Neural cell (in vitro differentiated cells): ENCODE data around the gene NTN4. TPM values are rescaled to one million over a fixed set of nuclear protein-coding genes. Genes with fewer than 3 reads are reported as not detected.
"Not testable (repeated sequence)": the region's sequence is repeated elsewhere in the genome, so short reads cannot be mapped to it uniquely, and the experiment has no call there.

Source experiments
- H2AFZ ChIP-seq: fragments of 200-600, 300-800 bp; sonication (generic), shearing (Covaris generic); 2 replicates; pipeline ENCODE4 v1.6.0; 2014; ENCODE audit warnings: low read depth, mild to moderate bottlenecking, antibody characterized with exemption, low read length, moderate library complexity
- H3F3A ChIP-seq: fragments of 200-600 bp; shearing (Covaris generic); 2 replicates; pipeline ENCODE4 v1.6.1; 2016; ENCODE audit warnings: mild to moderate bottlenecking, moderate library complexity, mixed read lengths, antibody characterized with exemption, low read length; ENCODE audit not compliant: insufficient read depth, poor library complexity, severe bottlenecking
- H3K27ac ChIP-seq: fragments of 200-600, 300-800 bp; sonication (generic), shearing (Covaris generic); 2 replicates; pipeline ENCODE4 v1.5.1; 2014; ENCODE audit warnings: mild to moderate bottlenecking, low read length, moderate library complexity
- H3K27me3 ChIP-seq: fragments of 300-800, 200-600 bp; sonication (generic), shearing (Covaris generic); 2 replicates; pipeline ENCODE4 v1.6.0; 2014; ENCODE audit warnings: mild to moderate bottlenecking, low read depth, low read length, moderate library complexity; ENCODE audit not compliant: insufficient read depth
- H3K36me3 ChIP-seq: fragments of 300-800, 200-600 bp; sonication (generic), shearing (Covaris generic); 2 replicates; pipeline ENCODE4 v1.5.1; 2014; ENCODE audit warnings: mild to moderate bottlenecking, antibody characterized with exemption, low read length, moderate library complexity; ENCODE audit not compliant: insufficient read depth
- H3K4me2 ChIP-seq: fragments of 300-800, 200-600 bp; sonication (generic), shearing (Covaris generic); 2 replicates; pipeline ENCODE4 v1.6.0; 2014; ENCODE audit warnings: mild to moderate bottlenecking, low read length
- H3K4me3 ChIP-seq: fragments of 300-800, 200-600 bp; sonication (generic), shearing (Covaris generic); 2 replicates; pipeline ENCODE4 v1.5.1; 2014; ENCODE audit warnings: mild to moderate bottlenecking, low read length, moderate library complexity
- H3K79me2 ChIP-seq: fragments of 200-600 bp; shearing (Covaris generic); replicated peaks from 2 replicates; pipeline ENCODE4 v1.6.0; 2014; ENCODE audit warnings: mild to moderate bottlenecking, low read length, moderate library complexity; ENCODE audit not compliant: insufficient read depth
- H3K9ac ChIP-seq: fragments of 300-800, 200-600 bp; sonication (generic), shearing (Covaris generic); 2 replicates; pipeline ENCODE4 v1.6.1; 2016; ENCODE audit warnings: mild to moderate bottlenecking, low read length, mixed read lengths
- H3K9me2 ChIP-seq: fragments of 200-600 bp; shearing (Covaris generic); 2 replicates; pipeline ENCODE4 v1.6.1; 2016; ENCODE audit warnings: mild to moderate bottlenecking, low read length, mixed read lengths; ENCODE audit not compliant: insufficient read depth
- H3K9me3 ChIP-seq: fragments of 200-600, 300-800 bp; sonication (generic), shearing (Covaris generic); 2 replicates; pipeline ENCODE4 v1.6.1; 2016; ENCODE audit warnings: mild to moderate bottlenecking, mixed run types, low read length, moderate library complexity, mixed read lengths
- H4K20me1 ChIP-seq: fragments of 200-600 bp; shearing (Covaris generic); 2 replicates; pipeline ENCODE4 v1.6.1; 2016; ENCODE audit warnings: mild to moderate bottlenecking, mixed run types; ENCODE audit not compliant: insufficient read depth
- CTCF ChIP-seq: fragments of 450-650 bp; IDR thresholded peaks from 2 replicates; pipeline ENCODE4 v1.5.1; 2014; ENCODE audit warnings: antibody characterized with exemption, mild to moderate bottlenecking, moderate library complexity; ENCODE audit not compliant: poor library complexity, severe bottlenecking
- EP300 ChIP-seq: fragments of 450-650 bp; conservative IDR thresholded peaks from 2 replicates; pipeline ENCODE4 v1.6.1; 2014; ENCODE audit warnings: antibody characterized with exemption, mild to moderate bottlenecking, moderate library complexity; ENCODE audit not compliant: poor library complexity, severe bottlenecking
- EZH2 ChIP-seq: fragments of 200-600, 300-800 bp; shearing (Covaris generic), sonication (generic); IDR thresholded peaks from 2 replicates; pipeline ENCODE4 v1.6.1; 2014; ENCODE audit warnings: antibody characterized with exemption, low read length, borderline replicate concordance, mild to moderate bottlenecking; ENCODE audit not compliant: insufficient read depth, poor library complexity, severe bottlenecking
- MXI1 ChIP-seq: fragments of 450-650 bp; conservative IDR thresholded peaks from 2 replicates; pipeline ENCODE4 v1.6.1; 2014; ENCODE audit warnings: antibody characterized with exemption, mild to moderate bottlenecking; ENCODE audit not compliant: poor library complexity, severe bottlenecking
- POLR2AphosphoS5 ChIP-seq: IDR thresholded peaks from 2 replicates; pipeline ENCODE4 v1.6.1; 2012
- RAD21 ChIP-seq: fragments of 450-650 bp; conservative IDR thresholded peaks from 2 replicates; pipeline ENCODE4 v1.6.1; 2014; ENCODE audit warnings: antibody characterized with exemption, mild to moderate bottlenecking, moderate library complexity
- SMC3 ChIP-seq: fragments of 450-650 bp; conservative IDR thresholded peaks from 2 replicates; pipeline ENCODE4 v1.6.1; 2014; ENCODE audit warnings: antibody characterized with exemption, mild to moderate bottlenecking, moderate library complexity; ENCODE audit not compliant: poor library complexity
- TAF1 ChIP-seq: IDR thresholded peaks from 2 replicates; pipeline ENCODE4 v1.6.1; 2012; ENCODE audit warnings: low read depth
- polyA plus RNA-seq: library from polyadenylated mRNA; depleted of rRNA; stranded (reverse); fragments of >200 nt; gene quantifications from 2 replicates; pipeline ENCODE4 v1.2.3, GENCODE V29; 2014
- TF ChIP-seq, protein P1 (sequence below): IDR thresholded peaks from 2 replicates; pipeline ENCODE4 v1.6.1; 2012; ENCODE audit warnings: borderline replicate concordance

Gene NTN4
- polyA plus RNA-seq, 1 donor from 2014 or later = 12.4 TPM

DNA sequence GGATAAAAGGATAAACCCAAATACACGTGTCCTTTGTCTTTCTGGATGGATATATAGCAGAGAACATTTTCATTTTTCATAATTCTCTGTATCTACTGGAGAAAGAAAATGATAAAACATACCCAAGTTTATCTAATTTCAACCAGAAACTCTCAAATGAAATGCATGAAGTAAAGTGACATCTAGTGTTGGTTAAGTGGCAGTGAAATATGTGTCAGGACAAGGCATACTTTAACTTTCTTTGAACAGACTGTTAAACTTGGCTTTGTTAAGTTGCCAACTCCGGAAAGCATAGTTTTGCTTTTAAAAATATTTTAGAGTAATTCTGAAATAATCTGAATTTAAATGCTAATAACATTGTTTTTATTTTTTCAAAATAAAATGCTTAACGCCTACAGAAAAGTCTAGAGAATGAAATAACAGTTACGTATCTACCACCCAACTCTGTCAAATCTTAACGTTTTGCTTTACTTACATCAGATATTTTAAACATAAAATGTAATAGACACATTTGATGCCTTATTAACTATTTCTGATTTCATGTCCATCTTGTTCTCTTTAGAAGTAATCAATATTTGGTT, 25.2 kb upstream of the NTN4 start:
- Histone ChIP-seq H2AFZ (no peak overlapping the region), H3K9me2 (no peaks in the 10 kb centered on the region)

DNA sequence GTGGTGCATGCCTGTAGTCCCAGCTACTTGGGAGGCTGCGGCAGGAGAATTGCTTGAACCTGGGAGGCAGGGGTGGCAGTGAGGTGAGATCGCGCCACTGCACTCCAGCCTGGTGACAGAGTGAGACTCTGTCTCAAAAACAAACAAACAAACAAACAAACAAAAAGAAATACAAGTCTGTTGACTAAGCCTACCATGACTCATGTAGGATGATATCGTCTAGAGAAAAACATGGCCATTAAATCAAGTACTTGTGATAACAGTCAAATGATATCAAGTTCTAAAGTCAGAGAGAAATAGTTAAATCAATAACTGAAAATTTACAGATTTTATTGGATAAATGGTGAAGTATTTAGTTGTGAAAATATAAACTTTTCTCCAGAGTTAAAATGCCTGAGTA, 21.6 kb upstream of the NTN4 start:
- H3K27ac ChIP-seq, H3K4me3 ChIP-seq, H4K20me1 ChIP-seq, H3K9ac ChIP-seq, H3K4me2 ChIP-seq, H2AFZ ChIP-seq, H3F3A ChIP-seq, H3K27me3 ChIP-seq, H3K9me3 ChIP-seq, H3K79me2 ChIP-seq, H3K9me2 ChIP-seq, H3K36me3 ChIP-seq: not testable (repeated sequence)

More for the DNA sequence above, 25.2 kb upstream of the NTN4 start:
- no peaks in the 10 kb centered on the region for H3K36me3 ChIP-seq
- H3K27me3 ChIP-seq = no peaks in the 10 kb centered on the region
- no peak overlapping the region for H3K4me3 ChIP-seq
- H3F3A ChIP-seq = no peaks in the 10 kb centered on the region
- no peaks in the 10 kb centered on the region for H3K79me2 ChIP-seq
- H3K27ac ChIP-seq = no peak overlapping the region
- H4K20me1 ChIP-seq = no peaks in the 10 kb centered on the region
- TF ChIP-seq MXI1 (no peak), TAF1 (no peak), SMC3 (peak; percentile 86), RAD21 (peak; percentile 87), CTCF (peak; percentile 82)
- no peak overlapping the region for H3K9ac ChIP-seq
- H3K9me3 ChIP-seq = no peaks in the 10 kb centered on the region
- H3K4me2 ChIP-seq = no peak overlapping the region

DNA sequence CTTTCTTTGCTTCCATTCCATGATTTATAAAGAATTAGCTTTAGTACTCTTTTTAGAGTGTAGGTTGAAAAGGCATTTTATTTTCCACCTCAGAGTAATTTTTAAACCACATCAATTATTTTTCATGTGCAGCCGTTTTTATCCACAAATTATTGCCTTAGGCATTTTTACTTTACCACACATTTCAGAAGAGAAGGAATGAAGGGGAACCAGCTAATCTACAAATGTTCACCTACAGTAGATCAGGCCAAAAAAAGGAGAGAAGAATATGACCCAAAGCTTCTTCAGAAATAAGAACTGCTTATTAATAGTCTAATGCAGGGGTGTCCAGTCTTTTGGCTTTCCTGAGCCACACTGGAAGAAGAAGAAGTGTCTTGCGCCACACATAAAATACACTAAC, 19.8 kb upstream of the NTN4 start:
- H3K36me3 ChIP-seq = no peaks in the 10 kb centered on the region
- H4K20me1 ChIP-seq = no peaks in the 10 kb centered on the region
- H3K9me2 ChIP-seq = no peaks in the 10 kb centered on the region
- TF ChIP-seq POLR2AphosphoS5 = no peak
- TF ChIP-seq, protein P1, sequence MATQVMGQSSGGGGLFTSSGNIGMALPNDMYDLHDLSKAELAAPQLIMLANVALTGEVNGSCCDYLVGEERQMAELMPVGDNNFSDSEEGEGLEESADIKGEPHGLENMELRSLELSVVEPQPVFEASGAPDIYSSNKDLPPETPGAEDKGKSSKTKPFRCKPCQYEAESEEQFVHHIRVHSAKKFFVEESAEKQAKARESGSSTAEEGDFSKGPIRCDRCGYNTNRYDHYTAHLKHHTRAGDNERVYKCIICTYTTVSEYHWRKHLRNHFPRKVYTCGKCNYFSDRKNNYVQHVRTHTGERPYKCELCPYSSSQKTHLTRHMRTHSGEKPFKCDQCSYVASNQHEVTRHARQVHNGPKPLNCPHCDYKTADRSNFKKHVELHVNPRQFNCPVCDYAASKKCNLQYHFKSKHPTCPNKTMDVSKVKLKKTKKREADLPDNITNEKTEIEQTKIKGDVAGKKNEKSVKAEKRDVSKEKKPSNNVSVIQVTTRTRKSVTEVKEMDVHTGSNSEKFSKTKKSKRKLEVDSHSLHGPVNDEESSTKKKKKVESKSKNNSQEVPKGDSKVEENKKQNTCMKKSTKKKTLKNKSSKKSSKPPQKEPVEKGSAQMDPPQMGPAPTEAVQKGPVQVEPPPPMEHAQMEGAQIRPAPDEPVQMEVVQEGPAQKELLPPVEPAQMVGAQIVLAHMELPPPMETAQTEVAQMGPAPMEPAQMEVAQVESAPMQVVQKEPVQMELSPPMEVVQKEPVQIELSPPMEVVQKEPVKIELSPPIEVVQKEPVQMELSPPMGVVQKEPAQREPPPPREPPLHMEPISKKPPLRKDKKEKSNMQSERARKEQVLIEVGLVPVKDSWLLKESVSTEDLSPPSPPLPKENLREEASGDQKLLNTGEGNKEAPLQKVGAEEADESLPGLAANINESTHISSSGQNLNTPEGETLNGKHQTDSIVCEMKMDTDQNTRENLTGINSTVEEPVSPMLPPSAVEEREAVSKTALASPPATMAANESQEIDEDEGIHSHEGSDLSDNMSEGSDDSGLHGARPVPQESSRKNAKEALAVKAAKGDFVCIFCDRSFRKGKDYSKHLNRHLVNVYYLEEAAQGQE = no peak
- no peak for TF ChIP-seq SMC3
- no peak for TF ChIP-seq RAD21
- TF ChIP-seq EP300 = no peak
- no peak for TF ChIP-seq MXI1
- TF ChIP-seq CTCF = no peak
- TF ChIP-seq TAF1 = no peak
- no peak for TF ChIP-seq EZH2
- H3K27ac ChIP-seq = no peak overlapping the region
- no peak overlapping the region for H2AFZ ChIP-seq
- no peak overlapping the region for H3K4me3 ChIP-seq
- no peaks in the 10 kb centered on the region for H3F3A ChIP-seq
- H3K9me3 ChIP-seq = no peaks in the 10 kb centered on the region
- H3K4me2 ChIP-seq = no peak overlapping the region
- H3K79me2 ChIP-seq = no peaks in the 10 kb centered on the region
- no peaks in the 10 kb centered on the region for H3K27me3 ChIP-seq
- H3K9ac ChIP-seq = no peak overlapping the region
